22Rv1 (cell line): Measurements from ENCODE around the gene CYFIP2.

Source experiments
- H3K27ac ChIP-seq: fragments of 450-650 bp; 2 replicates; pipeline ENCODE4 v1.5.1; 2017
- CTCF ChIP-seq: fragments of 450-650 bp; IDR thresholded peaks from 2 replicates; pipeline ENCODE4 v1.5.1; 2017; ENCODE audit warnings: mild to moderate bottlenecking
- ZFX ChIP-seq: fragments of 450-650 bp; IDR thresholded peaks from 2 replicates; pipeline ENCODE4 v1.6.1; 2017; ENCODE audit warnings: antibody characterized with exemption, borderline replicate concordance

CYFIP2 gene

GRCh38 chr5:157265714-157266285, at the start of gene CYFIP2:
TSS of gene CYFIP2 (plus strand) at chr5:157266123. CDS start at chr5:157285362, 19,239 bp downstream.
- no peak; the same call in 1 of the 2 replicates for TF ChIP-seq CTCF
- no peak for TF ChIP-seq ZFX
- no peak within 1 kb of the TSS for H3K27ac ChIP-seq

GRCh38 chr5:157216391-157217142, 49.4 kb upstream of the CYFIP2 start:
- no peak for TF ChIP-seq ZFX
- TF ChIP-seq CTCF: no peak
- H3K27ac ChIP-seq: no peak overlapping the region

GRCh38 chr5:157217289-157218024, 48.5 kb upstream of the CYFIP2 start:
- TF ChIP-seq CTCF (no peak), ZFX (no peak)
- no peak overlapping the region for H3K27ac ChIP-seq

- H3K27ac ChIP-seq: no peak overlapping the region
Measured at GRCh38 chr5:157219491-157220271, 46.2 kb upstream of the CYFIP2 start.

GRCh38 chr5:157221959-157222358, 44.0 kb upstream of the CYFIP2 start:
- TF ChIP-seq ZFX (no peak), CTCF (no peak)
- no peak overlapping the region for H3K27ac ChIP-seq

More at GRCh38 chr5:157219491-157220271, 46.2 kb upstream of the CYFIP2 start:
- no peak for TF ChIP-seq ZFX
- no peak for TF ChIP-seq CTCF

- TF ChIP-seq ZFX: no peak
- H3K27ac ChIP-seq: no peak overlapping the region
Measured at GRCh38 chr5:157222506-157223230, 43.3 kb upstream of the CYFIP2 start.
